ENCODE data around the gene TBC1D22A. TPM values are rescaled to one million over a fixed set of nuclear protein-coding genes. Genes with fewer than 3 reads are reported as not detected.

Gene TBC1D22A
- total and polyA plus RNA-seq, 10 of the 15 experiments (the other 5 are each of a cell fraction or from before 2014, with no cell fraction given), result 0.63 to 44.7 (median 27.4) TPM

DNA sequence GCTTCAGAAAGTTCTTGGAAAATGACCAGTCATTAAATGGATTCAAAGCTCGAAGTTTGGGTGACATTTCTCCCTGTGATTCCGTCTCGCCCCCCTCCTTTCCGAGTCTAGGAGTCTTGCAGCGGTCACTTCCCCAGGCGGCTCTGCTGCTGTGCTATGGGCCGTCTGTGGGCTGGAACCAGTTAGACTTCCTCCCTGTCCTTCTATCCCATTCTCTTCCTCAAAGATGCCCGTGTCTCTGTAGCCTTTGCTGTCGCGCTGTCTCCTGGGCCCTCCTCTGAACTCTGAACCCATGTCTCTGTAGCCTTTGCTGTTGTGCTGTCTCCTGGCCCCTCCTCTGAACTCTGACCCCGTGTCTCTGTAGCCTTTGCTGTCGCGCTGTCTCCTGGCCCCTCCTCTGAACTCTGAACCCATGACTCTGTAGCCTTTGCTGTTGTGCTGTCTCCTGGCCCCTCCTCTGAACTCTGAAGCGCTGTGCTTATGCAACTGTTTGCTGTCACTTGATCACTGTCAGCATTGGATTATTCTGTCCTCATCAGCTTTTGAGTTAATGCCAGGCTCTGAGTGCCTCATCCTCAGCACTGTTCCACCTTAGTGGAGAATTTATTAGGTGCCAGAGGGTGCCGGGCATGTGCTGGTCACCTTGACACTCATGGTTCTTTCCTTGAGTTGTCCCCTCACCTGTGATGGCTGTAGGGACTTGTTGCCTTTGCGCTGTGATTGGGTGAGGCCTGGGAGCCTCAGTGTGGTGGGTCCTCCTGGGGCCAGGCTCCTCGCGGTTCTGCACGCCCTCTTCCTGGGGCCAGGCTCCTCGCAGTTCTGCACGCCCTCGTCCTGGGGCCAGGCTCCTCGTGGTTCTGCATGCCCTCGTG lies 173.3 kb downstream of the TBC1D22A start (continued):
- TF ChIP-seq, protein P1, sequence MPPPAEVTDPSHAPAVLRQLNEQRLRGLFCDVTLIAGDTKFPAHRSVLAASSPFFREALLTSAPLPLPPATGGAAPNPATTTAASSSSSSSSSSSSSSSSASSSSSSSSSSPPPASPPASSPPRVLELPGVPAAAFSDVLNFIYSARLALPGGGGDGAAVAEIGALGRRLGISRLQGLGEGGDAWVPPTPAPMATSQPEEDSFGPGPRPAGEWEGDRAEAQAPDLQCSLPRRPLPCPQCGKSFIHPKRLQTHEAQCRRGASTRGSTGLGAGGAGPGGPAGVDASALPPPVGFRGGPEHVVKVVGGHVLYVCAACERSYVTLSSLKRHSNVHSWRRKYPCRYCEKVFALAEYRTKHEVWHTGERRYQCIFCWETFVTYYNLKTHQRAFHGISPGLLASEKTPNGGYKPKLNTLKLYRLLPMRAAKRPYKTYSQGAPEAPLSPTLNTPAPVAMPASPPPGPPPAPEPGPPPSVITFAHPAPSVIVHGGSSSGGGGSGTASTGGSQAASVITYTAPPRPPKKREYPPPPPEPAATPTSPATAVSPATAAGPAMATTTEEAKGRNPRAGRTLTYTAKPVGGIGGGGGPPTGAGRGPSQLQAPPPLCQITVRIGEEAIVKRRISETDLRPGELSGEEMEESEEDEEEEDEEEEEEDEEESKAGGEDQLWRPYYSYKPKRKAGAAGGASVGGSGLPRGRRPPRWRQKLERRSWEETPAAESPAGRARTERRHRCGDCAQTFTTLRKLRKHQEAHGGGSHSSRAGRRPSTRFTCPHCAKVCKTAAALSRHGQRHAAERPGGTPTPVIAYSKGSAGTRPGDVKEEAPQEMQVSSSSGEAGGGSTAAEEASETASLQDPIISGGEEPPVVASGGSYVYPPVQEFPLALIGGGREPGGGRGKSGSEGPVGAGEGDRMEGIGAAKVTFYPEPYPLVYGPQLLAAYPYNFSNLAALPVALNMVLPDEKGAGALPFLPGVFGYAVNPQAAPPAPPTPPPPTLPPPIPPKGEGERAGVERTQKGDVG (CRISPR knock-in tag; IDR thresholded peaks at IDR 0.05), result no peak
- TF ChIP-seq IKZF2 (IDR thresholded peaks at IDR 0.05) (no peak), HDAC2 (IDR thresholded peaks at IDR 0.05) (no peak), MEF2B (IDR thresholded peaks at IDR 0.05; ENCODE audit: partially characterized antibody, poor library complexity, severe bottlenecking) (no peak)
- TF ChIP-seq, protein P2, sequence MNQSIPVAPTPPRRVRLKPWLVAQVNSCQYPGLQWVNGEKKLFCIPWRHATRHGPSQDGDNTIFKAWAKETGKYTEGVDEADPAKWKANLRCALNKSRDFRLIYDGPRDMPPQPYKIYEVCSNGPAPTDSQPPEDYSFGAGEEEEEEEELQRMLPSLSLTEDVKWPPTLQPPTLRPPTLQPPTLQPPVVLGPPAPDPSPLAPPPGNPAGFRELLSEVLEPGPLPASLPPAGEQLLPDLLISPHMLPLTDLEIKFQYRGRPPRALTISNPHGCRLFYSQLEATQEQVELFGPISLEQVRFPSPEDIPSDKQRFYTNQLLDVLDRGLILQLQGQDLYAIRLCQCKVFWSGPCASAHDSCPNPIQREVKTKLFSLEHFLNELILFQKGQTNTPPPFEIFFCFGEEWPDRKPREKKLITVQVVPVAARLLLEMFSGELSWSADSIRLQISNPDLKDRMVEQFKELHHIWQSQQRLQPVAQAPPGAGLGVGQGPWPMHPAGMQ (IDR thresholded peaks at IDR 0.05; ENCODE audit: borderline replicate concordance), result no peak

- ATAC-seq (no peak), DNase-seq (ENCODE audit: low read depth, low spot score) (no peak), FAIRE-seq (peak; percentile 47)
- H4K20me1 ChIP-seq (ENCODE audit: control insufficient read depth, insufficient read depth), result no peaks in the 10 kb centered on the region
- no peak overlapping the region for H3K9ac ChIP-seq (ENCODE audit: control insufficient read depth, insufficient read depth, low read length)
- ChIA-PET CTCF (no interaction called here), SMC1A (ENCODE audit: uncharacterized antibody, unreplicated experiment) (no interaction called here), POLR2A (no interaction called here), RAD21 (ENCODE audit: unreplicated experiment) (no interaction called here)
- H2AFZ ChIP-seq (ENCODE audit: control insufficient read depth, low read depth, low read length), result no peak overlapping the region
- in situ Hi-C loops (cut with MboI), result no loop called here
- H3K4me2 ChIP-seq (ENCODE audit: control insufficient read depth, insufficient read depth), result no peak overlapping the region
- peaks cover 27% of the 10 kb centered on the region for H3K4me1 ChIP-seq (ENCODE audit: control insufficient read depth, insufficient read depth, low read length)
- H3K36me3 ChIP-seq (ENCODE audit: control insufficient read depth in 2 of 2, insufficient read depth in 2 of 2, low read length in 1 of 2), result peaks cover 3 to 21% of the 10 kb centered on the region in 2 experiments; a peak in 1 of 4 replicates
- WGBS (ENCODE audit: insufficient coverage, insufficient replicate concordance, low lambda C conversion rate, missing lambda C conversion rate), result 81% methylated on average over 12 of the region's 12 CpGs
- H3K9me3 ChIP-seq (replicated peaks; ENCODE audit: control insufficient read depth, insufficient read depth, low read length), result no peaks in the 10 kb centered on the region
- no peaks in the 10 kb centered on the region for H3K27me3 ChIP-seq (replicated peaks in 1 of 2; ENCODE audit: control insufficient read depth in 2 of 2, insufficient read depth in 2 of 2, low read length in 1 of 2)
- H3K4me3 ChIP-seq, result no peak overlapping the region
- intact Hi-C loops (cut with micrococcal nuclease; ENCODE audit: unreplicated experiment), result no loop called here
- H3K27ac ChIP-seq (ENCODE audit: control insufficient read depth, insufficient read depth), result no peak overlapping the region
- H3K79me2 ChIP-seq (ENCODE audit: control insufficient read depth, insufficient read depth, low read length), result peaks cover 2% of the 10 kb centered on the region; the same call in 1 of the 2 replicates
- no TSS peak for BruUV-seq (replicated peaks)
- no peak for TF ChIP-seq FOS (IDR thresholded peaks at IDR 0.05; ENCODE audit: borderline replicate concordance, extremely low read depth, insufficient read length)
- TF ChIP-seq EP300 (IDR thresholded peaks at IDR 0.05; ENCODE audit: borderline replicate concordance in 1 of 2, control insufficient read depth in 1 of 2, low read depth in 2 of 2, low read length in 2 of 2), result no peak
- TF ChIP-seq POU2F2 (IDR thresholded peaks at IDR 0.05; ENCODE audit: borderline replicate concordance, low read depth, low read length), result no peak
- no peak for TF ChIP-seq EZH2 (IDR thresholded peaks at IDR 0.05; ENCODE audit: borderline replicate concordance, control insufficient read depth, low read depth, low read length)
- TF ChIP-seq SMAD5 (IDR thresholded peaks at IDR 0.05; ENCODE audit: low read depth), result no peak
- no peak for TF ChIP-seq EGR1 (IDR thresholded peaks at IDR 0.05; ENCODE audit: borderline replicate concordance in 1 of 2, low read depth in 2 of 2, low read length in 2 of 2)
- TF ChIP-seq SMC3 (IDR thresholded peaks at IDR 0.05; ENCODE audit: borderline replicate concordance, low read length), result no peak
- no peak for TF ChIP-seq SPI1 (IDR thresholded peaks at IDR 0.05; ENCODE audit: borderline replicate concordance, insufficient read depth, low read depth, low read length)
- no peak for TF ChIP-seq MEF2A (IDR thresholded peaks at IDR 0.05; ENCODE audit: insufficient read depth, low read depth, low read length)
- TF ChIP-seq PML (IDR thresholded peaks at IDR 0.05; ENCODE audit: low read length), result no peak
- TF ChIP-seq RB1 (IDR thresholded peaks at IDR 0.05; ENCODE audit: borderline replicate concordance), result no peak
- no peak for TF ChIP-seq HDAC2 (IDR thresholded peaks at IDR 0.05)
- TF ChIP-seq IRF4 (IDR thresholded peaks at IDR 0.05; ENCODE audit: low read depth, low read length), result no peak
- TF ChIP-seq TCF12 (IDR thresholded peaks at IDR 0.05; ENCODE audit: low read depth, low read length), result no peak
Observed at GRCh38 chr22:46936378-46936903, 174.0 kb downstream of the TBC1D22A start.

All from GM12878 (cell line).